Stimulated activated CD8-positive, alpha-beta memory T cell treated with anti-CD3 and anti-CD28 coated beads, Interleukin-4, amount 100 ng/mL, for 48 hours (primary cell): ENCODE measurements around the gene EPHA3.

Experiments used
- DNase-seq: peaks from one replicate; pipeline ENCODE4 v3.0.0-alpha.2; 2020

Gene EPHA3

DNA sequence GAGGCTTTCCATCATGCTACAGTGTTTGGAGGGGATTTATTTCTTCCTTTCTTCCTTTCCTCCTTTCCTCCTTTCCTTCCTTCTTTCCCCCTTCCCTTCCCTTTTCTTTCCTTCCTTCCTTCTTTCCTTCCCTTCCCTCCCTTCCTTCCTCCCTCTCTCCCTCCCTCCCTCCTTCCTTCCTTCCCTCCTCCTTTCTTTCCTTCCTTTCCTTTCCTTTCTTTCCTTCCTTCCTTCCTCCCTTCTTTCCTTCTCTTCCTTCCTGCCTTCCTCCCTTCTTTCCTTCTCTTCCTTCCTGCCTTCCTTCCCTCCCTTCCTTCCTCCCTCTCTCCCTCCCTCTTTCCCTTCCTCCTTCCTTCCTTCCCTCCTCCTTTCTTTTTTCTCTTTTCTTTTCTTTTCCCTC, 127.2 kb downstream of the EPHA3 start:
- no peak for DNase-seq

DNA sequence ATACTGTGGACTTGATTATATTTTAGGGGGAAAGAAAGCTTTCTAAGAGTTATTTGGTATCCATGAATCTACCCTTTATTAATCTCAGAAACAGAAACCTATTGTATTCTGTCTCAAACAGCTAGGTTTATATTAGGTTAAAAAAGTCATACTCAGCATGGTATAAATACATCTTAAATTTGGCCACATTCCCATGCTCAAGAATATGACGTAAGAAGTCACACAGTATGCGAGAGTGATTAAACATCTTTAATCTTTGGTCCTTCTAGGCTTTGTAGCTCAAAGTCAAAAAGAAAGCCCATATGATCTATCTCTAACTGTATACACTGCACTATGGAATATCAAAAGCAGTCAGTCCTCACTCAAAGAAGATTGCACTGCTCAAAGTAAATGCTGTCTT, 131.4 kb downstream of the EPHA3 start:
- DNase-seq, result no peak

DNA sequence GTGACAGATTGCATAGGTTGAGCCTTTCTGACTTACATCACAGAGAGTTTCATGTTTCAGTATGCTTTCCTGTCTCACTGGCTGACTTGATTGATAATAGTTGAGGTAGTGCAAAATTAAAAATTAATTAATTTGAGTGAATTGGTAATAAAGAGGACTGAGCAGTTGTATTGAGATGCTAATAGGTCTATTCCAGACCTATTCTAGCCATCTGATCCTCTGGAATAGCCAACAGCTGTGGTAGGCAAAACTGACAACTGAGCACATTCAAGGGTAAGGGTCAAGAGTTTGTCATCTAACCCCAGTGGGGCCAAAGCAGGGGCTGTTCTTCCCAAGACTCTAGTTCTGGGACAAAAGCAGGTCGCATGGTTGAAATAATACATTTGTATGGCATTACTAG, 132.4 kb downstream of the EPHA3 start:
- no peak for DNase-seq

DNA sequence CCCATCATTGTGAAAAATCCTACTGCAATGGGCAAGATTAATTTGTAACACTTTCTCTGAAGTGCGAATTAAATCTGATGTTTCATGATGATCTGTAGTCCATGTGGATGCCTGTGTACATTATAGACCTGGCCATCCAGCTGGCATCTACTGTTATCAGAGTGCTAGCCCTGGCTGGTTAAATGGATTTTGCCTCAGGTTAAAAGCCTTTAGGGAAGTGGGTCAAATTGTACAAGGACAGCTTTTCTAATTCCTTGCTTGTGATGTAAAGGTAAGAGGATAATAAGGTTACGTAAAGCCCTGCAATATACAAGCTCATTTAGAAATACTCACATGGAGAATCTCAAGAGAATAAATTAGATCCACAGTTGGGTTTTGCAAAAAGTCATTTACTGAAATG, 138.2 kb downstream of the EPHA3 start:
- no peak for DNase-seq

DNA sequence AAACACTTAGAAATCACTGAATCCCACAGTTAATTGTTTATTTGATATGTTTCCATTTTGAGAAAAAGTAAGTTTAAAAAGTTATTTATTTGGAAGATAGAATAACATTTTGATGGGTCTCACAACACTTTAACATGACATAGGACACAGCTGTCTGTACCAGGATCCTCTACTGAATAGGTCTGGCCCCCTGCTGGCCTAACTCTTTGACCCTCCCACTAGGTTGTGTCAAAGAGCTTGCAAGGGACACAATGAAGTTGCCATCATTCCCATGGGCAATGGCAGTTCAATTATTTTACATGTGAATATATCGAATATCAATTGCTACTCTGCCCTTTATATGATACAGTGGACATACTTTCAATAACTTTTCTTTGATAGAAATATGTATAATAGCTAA, 138.9 kb downstream of the EPHA3 start:
- DNase-seq, result no peak

DNA sequence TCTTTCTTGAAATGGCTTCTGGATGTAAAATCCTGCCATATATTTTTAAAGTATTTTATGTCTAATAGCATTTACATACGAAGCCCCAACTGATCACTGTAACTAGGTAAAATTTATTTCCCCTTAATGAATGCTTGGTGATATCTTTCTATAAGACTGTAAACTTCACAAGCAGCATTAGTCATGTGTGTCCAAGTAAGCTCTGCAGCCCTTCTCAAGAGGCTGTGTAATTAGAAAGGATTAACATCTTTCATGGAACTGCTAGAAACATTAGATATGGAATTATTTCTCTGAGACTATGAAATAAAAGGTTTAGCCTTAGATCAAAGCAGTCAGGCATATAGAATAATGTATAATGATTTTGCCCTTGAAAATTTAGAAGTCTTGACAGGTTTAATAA, 143.3 kb downstream of the EPHA3 start:
- DNase-seq, result no peak

DNA sequence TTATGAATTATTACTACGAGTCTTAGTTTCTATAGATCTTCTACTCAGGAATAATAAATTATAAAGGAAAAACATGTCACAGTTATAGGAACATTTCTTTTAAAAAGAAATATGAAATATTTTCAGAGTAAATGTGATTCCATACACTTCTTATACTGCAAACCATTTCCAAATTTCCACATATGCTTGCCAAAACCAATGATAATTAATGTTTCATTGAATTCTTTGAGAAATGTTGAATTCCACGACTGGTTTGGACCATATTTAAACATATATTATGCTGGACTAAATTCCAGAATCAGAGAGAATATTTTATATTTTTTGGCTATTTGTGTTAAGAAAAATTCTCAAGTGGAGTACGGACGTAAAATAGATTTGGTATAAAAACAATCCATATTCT, 144.6 kb downstream of the EPHA3 start:
- DNase-seq, result no peak

DNA sequence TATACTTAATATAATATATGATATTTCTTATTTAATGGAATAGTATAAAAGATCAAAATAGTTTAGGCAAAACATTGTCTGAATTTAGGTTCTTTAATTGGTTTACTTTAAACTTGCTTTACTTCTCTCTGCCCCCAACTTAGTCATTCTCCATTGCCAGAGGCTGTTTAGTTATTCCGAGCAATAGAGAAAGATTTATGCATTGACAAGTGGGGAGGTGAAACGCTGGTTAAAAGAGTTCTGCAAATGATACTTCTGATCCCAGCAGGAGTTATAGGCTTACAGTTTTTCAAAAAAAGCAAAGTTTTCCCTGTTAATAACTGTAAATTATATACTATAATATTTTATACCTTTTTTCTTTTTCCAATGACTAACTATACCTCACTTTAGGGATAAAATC, 145.4 kb downstream of the EPHA3 start:
- no peak for DNase-seq

DNA sequence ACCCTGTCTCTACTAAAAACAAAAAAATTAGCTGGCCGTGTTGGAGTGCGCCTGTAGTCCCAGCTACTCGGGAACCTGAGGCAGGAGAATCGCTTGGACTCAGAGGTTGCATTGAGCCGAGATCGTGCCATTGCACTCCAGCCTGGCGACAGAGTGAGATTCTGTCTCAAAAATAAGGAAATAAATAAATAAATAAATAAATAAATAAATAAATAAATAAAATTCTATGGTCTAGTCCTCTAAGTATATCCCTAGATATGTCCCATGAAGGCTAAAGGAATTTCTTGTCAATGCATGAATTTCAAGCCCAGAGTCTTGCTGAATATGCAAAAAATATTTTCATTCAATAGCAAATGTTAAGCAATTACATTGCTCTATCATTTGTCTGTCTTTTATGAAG, 149.0 kb downstream of the EPHA3 start:
- no peak for DNase-seq

DNA sequence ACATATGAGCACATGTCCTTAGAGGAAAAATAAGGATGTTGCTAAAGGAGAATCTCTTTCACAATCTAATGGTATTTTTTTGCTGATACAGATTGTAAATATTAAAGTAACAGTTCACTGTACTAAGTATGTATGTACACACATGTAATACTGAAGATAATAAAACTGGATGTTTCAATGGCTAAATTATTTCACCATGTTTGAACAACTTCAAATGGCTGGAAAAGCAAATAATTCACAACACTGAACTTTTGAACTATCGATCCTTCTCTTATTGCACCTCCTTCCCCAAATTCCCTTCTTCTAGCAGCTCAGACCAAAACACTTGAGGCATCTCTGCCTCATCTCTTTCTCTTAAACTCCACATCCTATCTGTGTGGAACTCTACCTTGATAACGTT, 149.5 kb downstream of the EPHA3 start:
- DNase-seq, result no peak

DNA sequence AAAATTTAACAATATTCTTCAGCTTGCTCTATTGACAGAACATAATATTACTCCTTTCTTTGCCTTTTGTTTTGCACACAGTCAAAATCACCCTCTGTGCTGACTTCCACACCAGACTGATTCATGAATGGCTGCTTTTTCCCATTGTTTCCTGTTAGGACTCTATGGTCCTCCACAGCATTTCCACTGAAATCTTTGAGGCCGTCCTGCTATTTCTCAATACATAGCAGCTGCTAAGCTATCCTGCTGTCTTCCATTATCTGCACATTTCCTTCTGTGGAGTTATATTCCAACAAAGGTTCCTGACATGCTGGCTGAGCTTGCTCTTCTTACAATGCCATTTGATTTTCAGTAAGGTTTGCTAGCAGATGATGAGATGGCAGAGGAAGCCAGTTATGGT, 153.3 kb downstream of the EPHA3 start:
- DNase-seq, result no peak

DNA sequence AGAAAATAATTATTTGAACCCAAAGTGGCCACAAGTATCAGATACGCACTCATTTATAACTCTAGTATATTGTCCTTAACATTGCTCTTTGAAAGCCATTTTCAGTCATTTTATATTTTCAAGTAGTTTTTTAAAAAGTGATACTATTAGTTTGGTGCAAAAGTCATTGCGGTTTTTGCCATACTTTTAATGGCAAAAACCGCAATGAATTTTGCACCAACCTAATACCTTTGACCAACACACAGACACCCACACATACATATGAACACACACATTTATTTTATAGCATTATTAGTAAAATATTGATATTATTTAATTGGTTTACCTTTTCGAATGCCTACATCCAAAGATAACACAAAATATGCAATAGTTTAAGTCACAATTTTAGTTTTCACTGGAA, 154.3 kb downstream of the EPHA3 start:
- DNase-seq, result no peak

DNA sequence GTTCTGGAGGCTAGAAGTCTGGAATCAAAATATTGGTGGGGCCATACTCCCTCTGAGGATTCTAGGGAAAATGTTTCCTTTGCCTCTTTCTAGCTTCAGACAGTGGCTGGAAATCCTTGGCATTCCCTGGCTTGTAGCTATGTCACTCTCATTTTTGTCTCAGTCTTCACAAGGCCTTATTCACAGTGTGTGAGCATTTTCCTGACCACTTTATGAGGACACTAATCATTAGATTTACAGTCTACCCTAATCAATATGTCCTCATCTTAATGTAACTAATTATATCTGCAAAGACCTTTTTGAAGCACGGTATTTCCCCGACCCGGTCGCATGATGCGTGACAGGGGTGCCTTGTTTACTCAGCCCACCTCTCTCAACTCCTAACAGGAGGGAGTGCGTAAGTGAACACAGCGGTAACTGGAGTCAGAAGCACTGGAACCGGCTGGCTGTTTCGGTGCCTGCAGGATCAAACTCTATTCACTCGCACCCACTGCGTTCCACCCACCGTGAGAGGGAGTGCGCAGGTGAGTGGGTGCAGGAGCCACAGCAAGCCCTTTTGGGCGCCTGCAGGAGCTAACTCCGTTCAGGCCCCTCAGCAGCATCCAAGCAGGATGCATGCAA, 155.0 kb downstream of the EPHA3 start:
- no peak for DNase-seq

DNA sequence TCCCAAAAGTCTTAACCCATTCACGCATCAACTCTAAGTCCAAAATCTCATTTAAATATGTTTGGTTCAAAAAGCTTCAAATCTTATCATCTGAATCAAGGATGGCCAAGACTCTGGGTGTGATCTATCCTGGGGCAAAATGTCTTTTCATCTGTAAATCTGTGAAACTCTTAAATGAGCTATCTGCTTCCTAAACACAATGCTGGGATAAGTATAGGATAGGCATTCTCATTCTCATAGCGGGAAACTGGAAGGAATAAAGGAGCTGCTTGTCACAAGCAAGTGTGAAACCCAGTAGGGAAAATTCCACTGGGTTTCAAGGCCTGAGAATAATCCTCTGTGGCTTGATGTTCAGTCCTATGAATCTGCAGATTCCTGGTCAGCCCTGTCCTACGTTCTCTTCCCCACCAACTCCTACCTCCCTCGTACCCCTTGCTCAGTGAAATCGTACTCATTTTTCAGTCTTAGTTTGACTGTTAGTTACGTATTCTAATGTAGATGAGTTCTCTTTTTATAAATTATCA, 156.7 kb downstream of the EPHA3 start:
- no peak for DNase-seq

DNA sequence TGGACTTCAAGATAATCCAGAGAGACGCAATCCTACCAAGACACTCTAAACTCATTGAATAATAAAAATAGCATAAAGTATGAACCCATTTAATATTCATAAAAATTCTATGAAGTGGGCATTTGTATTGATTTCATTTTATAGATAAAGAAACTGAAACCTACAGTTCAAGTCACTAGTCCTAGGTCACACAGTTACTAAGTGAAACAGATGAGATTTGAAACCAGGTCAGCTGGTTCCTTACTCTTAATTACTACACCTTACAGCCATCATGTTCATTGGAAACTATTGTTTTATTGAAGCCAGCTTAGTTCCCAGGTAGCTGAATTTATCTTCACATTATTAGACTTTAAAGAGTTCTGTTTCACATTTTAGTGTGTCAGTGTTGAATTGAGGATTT, 158.7 kb downstream of the EPHA3 start:
- no peak for DNase-seq

DNA sequence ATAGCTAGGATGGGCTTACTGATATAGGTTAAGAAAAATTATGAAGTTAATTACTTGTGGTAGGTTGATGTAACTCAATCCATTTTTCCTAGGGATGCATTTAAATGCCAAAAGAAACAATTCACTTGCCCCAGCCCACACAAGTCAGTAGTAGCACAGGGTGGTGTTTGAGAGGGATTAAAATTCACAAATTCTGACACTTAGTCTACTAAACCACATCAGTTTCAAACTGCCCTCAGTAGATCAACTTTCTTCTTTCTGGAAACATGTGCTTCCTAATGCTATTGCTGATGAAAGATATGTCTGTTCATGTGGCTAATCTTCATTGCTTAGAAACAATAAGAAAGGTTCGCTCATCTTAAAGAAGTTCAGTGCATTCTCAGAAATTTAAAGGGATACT, 160.6 kb downstream of the EPHA3 start:
- DNase-seq, result no peak

DNA sequence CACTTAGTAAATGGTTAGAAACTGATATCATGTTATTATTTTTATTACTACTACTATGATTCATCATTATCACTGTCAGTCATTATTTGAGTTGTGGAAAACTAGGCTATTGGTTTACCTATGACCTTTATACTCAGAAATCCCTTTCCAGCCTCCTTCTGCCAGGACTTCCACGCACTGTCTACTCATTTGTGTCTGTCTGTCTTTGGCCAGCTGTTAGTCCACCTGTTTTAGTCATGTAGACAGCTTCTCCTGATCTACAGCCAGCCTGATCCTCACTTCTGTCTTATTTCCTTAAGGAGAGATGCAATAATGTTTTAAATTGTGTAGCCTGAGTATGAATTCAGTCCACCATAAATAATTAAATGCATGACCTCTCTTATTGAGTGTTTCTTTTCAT, 162.8 kb downstream of the EPHA3 start:
- DNase-seq, result no peak

DNA sequence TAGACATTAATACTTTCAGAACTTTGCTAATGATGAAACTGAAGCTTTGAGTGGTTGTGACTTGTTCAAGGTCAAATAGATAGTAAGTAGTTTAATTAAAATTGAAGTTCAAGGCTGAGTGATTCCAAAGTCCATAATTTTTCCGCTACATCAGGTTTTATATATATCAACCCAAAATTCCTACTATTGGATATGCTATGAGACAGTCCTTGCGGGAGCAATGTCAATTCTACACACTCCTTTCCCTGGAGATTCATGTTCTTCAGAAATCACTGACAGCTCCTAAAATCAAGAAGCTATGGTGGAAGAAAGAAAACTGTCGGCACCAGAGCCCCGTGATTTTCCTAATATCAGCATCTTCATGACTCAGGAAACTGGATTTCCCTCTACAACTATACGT, 167.6 kb downstream of the EPHA3 start:
- no peak for DNase-seq

DNA sequence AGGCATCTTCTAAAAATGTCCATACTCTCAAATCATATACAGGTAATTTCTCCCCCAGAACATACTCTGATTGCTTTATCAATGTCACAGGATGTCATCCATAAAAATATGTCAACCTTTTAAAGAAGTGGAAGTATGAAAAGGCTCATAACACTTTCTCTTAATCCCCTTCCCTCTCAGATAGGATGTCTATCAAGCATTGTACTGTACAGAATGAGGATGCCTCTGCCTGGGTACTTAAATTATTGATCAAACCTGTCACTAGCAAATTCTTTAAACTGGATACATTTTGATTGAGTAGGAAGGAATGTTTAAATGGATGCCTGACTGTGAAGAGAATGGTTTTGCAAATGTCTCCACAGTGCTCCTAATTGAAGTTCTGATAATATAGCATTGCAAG, 168.7 kb downstream of the EPHA3 start:
- DNase-seq, result no peak

DNA sequence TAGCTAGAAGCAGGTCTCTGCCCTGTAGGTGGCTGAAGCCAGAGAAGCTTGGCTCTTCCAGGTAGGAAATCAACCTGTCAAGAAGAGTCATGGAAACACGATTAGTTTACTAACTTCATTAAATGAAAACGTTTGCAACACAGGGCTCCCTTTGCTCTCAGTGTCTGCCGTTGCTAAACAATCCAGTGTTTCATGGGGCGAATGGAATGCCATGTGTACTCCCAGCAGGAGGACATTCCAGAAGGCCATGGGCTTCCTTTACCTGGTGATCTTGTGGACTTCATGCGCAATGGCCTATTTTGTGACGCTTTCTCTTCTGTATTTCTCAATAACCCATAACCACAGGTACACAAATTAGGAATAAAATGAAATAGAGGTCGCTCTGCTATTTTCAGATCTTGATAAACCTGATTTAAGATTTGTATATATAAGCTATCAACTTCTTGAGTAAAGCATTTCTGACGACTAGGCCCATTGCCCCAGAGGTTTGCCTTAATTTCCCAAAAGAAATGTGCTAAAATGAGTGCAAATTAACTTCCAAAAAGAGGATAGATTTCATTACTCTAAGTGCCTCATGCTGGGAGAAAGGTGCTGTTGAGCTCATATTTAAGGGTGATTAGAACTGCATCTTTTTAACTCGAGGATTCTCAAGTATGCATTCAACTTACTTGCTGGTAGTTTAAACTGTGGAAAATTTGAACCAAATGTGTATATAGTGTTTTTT, 171.0 kb downstream of the EPHA3 start:
- DNase-seq, result no peak

DNA sequence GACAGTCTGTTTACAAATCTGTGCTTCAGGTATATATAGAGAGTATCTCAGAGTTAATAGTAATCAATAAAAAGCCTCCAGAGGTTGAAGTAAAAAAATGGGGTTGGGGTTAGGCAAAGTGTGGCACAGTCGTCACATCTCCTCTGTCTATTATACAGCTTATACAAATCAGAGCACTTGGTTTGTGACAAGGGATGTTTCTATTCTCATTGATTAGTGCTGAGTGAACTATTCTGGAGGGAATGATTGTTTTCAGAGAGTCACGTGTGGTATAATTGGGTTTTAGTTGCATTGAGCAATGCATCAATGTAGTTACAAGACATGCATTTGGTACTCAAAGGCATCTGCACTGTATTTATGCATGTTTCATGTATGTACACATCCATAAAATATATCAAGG, 172.9 kb downstream of the EPHA3 start:
- no peak for DNase-seq

DNA sequence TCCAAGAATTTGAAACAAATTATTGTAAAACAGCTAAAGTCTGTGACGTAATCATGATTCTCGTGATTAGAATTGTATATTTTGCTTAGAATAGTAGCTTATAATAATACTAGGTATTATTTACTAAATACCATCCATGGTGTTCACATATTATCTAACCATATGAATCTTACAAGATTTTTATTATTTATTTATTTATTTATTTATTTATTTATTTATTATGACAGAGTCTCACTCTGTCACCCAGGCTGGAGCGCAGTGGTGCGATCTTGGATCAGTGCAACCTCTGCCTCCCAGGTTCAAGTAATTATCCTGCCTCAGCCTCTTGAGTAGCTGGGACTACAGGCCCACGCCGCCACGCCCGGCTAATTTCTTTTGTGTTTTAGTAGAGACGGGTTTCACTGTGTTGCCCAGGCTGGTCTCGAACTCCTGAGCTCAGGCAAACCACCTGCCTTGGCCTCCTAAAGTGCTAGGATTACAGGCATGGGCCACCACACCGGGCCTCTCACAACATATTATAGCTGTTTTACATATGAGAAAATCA, 173.5 kb downstream of the EPHA3 start:
- no peak for DNase-seq

DNA sequence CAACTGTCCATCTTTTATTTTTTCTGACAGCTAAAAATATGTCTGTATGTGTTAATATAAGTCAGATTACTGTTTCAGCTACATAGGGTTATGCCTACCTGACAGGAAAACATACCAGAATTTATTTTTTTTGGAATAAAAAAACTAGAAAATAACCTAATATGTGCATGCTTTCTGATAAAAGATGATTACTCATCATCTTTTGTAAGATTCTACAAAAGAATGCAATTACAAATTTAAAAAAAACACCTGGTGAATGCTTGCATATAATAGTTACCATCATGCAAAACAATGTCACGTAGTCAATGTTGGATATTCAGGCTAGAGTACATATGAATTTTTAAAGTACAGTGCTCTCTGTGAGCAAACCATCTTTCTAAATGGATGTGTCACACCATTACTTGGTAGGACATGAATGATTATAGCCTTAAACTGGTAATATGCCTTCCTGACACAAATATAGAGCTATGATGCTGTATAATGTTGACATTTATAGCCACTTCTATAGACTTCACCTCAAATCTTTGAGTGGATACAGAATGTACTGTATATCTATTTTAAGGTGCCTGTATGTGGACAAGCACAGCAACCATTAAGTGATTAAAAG, 180.6 kb downstream of the EPHA3 start:
- no peak for DNase-seq

DNA sequence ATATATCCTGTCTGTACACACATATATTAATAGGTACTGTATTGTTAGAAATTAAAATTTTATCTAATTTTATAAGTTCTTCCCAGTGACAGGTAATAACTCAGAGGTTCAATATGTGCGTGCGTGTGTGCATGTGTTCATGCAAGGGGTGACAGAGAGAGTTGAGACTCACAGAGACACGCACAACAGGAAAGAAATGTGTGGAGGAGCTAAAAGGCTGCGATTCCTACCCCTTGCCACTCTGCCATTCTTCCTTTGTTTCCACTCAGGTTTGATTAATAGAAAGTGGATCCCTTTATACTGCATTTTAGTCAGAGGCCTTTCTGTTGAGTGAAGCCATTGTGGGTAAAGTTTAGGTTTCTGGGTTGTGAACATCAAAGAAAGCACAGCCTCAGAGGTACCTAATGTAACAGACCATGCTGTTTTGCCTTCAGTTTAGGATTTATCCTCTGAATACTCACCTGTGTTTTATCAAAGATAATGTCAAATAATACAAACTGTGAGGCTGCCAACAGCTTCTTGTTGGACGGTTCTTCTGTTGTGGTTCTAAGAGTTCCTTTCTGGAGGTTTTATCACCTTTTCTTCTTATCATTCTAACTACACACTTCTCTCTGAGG, 182.3 kb downstream of the EPHA3 start:
- DNase-seq, result no peak
